ENCODE results near the gene HEPN1.

DNA sequence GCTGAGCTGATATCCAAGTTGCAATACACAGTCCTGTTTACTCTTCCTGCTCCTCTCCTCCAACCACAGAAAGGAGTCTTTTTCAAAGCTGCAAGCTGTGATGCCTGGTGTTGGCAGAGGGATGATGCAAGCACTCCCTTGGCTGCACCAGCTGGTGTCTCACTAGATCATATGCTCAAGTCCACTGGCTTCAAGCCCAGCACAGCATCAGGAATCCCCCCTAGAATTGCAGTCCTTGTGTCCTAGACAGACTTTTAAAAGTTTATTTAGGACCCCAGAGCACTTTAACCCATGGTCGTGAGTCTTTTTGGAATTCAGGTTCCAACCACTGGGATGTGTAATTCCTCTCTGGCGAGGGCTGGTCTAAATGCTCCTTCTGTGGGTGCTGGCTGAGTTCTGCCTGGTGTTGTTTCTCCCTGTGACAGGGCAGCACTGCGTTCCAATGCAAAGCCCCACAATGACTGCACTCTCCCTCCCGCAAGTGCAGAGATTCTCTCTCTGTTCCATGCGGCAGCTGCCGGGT is 1.9 kb upstream of the HEPN1 start:
- TF ChIP-seq CEBPB (IDR thresholded peaks at IDR 0.05) (no peak), RAD21 (conservative IDR thresholded peaks at IDR 0.05 in 1 of 2, IDR thresholded peaks at IDR 0.05 in 1 of 2) (no peak)
